GM15510 (cell line): ENCODE measurements around the gene MRPL34.

Experiments
- POLR2A ChIP-seq: IDR thresholded peaks from 3 replicates; pipeline ENCODE4 v1.6.1; 2011; ENCODE audit warnings: borderline replicate concordance; ENCODE audit not compliant: insufficient read length; ENCODE audit errors: extremely low read depth

The MRPL34 gene

DNA sequence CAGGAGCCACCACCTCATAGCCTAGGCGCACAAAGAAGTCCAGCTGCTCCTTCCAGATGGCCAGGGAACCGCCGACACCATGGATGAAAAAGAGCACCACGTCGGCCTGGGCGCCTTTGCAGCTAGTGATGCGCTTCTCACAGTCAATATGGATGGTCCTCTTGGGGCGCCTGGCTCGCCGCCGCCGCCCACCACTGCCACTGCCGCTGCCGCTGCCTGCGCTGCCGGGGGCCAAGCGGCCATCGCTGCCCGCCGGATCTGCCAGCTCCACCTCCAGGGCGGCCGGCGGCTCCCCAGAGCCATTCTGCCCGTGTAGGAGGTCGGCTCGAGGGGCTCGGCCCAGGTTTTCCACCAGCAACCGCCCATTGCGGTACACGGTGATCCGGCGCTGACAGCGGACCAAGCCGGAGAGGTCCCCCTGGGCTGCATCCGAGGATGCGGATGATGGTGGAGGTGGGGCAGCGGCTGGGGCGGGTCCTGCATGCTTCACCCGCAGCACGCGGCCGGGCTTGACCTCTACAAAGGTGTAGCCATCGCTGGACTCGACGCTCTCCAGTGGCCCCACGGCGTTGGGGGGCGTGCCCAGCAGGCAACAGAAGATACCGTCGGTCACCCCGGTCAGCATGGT is 4.6 kb upstream of the MRPL34 start:
- no peak for TF ChIP-seq POLR2A

GRCh38 chr19:17302391-17303166 is 3.1 kb upstream of the MRPL34 start:
- no peak for TF ChIP-seq POLR2A

DNA sequence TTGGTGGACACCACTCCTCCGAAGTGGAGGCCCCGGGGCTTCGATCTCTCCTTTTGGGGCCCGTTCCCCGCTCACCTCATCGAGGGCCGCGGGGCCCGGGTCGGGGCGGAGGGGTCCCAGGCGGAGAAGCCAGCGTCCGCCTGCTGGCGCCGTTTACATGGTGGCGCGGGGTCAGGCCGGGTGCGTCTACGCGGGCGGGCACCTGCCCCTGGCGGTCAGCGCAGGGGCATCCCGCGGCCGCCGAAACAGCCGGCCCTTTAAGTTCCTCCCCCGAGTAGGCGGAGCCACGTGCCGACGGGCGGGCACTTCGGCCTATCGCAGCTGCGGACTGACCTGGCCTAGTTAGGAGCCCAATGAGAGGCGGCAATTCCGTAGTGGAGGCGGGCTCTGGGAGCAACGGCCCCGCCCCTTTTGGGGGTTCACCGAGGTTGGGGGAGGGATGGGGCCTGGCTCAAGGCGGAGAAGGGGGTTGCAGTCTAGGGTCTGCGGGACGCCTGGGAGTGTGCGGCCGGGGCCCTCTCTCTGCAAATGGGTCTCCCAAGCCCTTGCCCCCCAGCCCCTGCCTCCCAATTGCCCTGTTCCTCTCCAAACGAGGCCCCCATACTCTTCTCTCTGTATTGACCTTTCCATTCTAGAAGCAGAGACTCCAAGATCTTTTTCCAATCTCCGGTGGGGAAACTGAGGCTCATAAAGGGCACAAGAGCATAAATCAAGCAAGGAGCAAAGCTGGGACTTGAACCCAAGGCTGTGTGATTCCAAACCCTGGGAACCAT is 2.3 kb upstream of the MRPL34 start, which contains the start of gene ABHD8:
TSS of gene ABHD8 (minus strand) at position 259 of the 773 bp plus-strand sequence. CDS start 1,809 bp downstream, outside the sequence.
- peak; percentile 52 for TF ChIP-seq POLR2A

GRCh38 chr19:17303940-17304267 is 1.8 kb upstream of the MRPL34 start:
- TF ChIP-seq POLR2A: no peak

DNA sequence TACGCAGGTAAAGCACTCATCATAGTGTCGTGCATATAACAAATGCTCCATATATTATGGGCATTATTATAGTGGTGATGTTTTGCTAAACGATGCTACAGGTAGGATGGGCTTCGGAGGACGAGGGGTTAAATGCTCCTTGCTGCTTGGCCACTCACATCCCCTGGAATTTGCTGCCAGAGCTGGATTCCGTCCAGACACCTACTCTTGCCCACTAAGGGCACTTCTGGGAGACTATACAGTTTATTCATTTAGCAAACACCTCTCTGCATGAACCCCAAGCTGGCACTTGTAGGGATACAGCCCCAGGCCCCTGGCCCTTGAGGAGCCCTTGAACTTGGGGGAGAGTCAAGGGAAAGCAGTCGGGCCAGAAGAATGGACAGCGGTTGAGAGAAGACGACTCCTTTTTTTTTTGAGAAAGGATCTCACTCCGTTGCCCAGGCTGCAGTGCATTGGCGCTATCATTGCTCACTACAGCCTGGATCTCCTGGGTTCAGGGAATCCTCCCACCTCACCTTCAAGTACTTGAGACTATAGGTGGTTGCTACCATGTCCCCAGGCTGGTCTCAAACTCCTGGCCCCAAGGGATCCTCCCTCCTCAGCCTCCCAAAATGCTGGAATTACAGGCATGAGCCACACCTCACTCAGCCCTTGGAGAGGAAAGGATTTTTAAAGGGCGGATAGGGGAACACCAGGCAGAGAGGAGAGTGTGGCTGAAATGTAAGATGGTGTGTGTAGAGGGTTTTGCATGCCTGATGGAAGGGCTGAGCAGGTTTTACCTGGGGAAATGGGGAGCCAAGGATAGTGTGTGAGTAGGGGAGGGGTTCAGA is 1.1 kb upstream of the MRPL34 start:
- TF ChIP-seq POLR2A: no peak

DNA sequence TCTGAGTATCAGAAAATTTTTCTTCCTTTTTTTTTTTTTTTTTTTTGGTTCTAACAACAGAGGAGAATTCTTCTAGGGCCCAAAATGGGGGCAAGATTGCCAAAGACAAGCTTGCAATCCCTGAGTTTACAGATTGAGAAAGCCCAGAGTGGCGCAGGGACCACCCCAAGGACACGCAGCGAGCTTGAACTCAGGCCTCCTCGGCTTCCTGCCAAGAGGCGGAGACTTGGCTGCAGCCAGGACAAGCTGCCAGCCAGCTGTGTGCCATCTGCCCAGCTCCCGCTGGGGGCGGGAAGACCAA is 506 bp upstream of the MRPL34 start:
- no peak for TF ChIP-seq POLR2A

DNA sequence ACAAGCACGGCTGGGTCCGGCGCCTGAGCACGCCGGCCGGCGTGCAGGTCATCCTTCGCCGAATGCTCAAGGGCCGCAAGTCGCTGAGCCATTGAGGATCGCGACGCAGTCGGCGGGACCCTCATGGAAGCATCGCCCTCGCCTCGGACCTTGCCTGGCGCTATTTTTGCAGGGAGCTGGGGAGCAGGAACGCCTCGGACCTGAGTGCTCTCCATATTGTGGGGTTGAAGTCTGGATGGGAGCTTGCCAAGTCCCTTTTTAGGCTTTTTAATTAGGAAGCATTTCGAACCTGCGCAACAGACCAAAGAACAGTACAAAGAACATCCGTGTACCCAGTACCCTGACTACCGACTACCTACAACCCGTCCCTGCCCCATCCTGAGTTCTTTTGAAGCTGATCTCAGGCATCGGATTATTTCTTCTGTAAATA is 628 bp downstream of the MRPL34 start:
- TF ChIP-seq POLR2A: no peak

DNA sequence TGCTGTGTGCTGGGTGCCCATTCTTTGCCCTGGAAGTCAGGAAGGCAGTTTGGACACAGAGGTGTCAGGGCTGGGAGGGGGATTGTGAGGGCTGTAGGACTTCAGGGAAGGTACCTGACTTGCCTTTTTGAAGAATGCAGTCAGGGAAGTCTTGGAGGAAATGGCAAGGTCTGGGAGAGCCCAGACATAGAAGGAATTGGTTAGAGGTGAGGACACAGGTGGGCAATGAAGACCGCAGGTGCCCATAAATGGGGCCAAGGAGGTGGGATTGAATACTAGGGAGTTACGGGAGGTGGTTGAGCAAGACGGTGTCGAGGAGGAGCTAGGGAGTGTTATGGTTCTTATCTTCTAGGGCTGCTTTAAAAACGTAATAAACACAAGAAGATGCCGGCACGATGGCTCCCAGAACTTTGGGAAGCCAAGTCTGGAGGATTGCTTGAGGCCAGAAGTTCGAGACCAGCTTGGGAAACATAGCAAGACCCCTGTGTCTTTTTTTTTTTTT is 2.3 kb downstream of the MRPL34 start:
- TF ChIP-seq POLR2A: no peak

DNA sequence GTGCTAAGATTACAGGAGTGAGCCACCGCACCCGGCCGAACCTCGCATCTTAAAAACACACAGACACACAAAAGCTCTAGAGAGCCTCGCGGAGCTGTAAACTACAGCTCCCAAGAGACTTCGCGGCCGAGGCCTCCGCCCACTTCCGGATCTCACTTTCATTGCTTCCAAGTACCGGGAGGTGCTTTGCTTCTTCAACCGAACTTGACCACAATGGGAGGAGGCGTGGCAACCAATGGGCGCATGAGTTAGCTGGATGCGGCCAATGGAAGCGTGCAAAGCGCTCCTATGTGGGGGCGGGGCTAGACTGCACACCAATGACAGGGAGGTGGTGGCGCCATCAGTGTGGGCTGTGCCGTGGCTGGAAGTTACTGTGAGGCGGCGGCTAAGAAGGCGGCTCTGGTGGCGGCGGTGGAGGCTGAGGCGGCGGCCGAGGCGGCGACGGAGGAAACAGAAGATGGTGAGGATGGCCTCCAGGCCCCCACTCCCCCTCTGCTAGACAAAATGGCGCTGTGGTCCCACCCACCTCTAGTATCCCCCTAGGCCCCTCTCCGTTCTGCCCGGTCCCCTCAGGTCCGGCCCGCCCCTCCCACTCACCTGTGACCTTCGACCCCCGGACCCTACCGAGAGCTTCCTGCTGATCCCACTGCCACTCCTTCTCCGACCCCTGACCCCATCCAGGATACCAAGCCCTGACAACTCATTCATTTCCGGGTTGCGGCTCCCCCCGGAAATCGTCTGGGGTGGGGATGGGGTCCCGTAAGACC is 3.7 kb downstream of the MRPL34 start, which contains the start of gene DDA1:
TSS of gene DDA1 (plus strand) at position 366 of the 767 bp plus-strand sequence. CDS start at position 458, 92 bp downstream.
- peak; percentile 73 for TF ChIP-seq POLR2A

DNA sequence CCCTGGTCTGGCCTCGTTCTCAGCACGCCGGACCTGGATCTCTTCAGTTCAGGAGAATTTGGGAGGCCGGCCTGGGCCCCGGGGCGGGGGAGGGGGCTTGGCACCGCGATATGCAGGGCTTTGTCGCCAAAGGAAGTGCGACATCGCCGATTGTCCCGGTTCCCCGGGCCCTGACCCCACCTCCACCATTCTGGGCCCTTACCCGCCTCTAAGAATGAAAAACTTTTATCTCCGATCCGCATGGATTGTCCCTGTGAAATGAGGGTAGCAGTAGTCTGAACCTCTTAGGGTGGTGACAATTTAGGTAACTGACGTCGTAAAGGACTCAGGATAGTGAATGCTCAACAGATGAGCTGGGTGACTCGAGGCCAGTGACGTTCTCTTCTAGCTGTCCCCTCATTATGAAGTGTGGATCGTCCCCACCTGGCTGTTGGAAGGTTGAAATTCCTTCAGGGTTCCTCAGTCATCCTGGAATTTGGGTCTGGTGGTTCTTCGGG is 4.3 kb downstream of the MRPL34 start:
- no peak for TF ChIP-seq POLR2A

DNA sequence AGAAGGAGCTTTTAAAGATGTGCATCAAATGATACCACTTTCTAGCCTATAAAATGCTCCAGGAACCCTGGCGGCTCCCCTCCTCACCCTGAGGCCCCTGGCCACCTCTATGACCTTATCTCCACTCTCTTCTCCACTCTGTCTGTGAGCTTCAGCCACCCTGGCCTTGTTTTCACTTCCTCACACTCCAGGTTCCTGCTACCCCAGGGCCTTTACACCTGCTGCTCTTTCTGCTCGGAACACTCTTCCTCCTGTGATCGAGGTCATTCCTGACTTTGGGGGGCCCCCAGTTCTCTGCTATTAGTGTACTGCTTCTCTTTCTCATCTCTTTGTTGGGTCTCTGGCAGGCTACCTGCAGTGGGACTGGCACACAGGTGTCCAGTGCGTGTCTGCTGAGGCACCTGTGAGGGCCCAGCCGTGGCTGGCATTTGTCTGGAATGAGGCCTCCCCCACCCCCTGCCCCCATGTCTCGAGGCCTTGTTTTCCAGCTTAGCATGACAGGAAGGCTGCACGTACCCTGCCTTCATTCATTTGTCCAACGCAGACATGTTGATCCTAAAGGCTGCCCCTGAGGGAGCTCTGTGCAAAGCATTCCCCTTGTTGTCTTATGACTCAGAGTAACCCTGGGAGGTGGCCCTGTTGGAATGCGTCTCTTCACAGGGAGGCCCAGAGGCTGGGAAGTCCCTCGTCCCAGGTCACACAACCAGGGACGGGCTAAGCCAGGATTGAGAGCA is 6.0 kb downstream of the MRPL34 start:
- TF ChIP-seq POLR2A: no peak

DNA sequence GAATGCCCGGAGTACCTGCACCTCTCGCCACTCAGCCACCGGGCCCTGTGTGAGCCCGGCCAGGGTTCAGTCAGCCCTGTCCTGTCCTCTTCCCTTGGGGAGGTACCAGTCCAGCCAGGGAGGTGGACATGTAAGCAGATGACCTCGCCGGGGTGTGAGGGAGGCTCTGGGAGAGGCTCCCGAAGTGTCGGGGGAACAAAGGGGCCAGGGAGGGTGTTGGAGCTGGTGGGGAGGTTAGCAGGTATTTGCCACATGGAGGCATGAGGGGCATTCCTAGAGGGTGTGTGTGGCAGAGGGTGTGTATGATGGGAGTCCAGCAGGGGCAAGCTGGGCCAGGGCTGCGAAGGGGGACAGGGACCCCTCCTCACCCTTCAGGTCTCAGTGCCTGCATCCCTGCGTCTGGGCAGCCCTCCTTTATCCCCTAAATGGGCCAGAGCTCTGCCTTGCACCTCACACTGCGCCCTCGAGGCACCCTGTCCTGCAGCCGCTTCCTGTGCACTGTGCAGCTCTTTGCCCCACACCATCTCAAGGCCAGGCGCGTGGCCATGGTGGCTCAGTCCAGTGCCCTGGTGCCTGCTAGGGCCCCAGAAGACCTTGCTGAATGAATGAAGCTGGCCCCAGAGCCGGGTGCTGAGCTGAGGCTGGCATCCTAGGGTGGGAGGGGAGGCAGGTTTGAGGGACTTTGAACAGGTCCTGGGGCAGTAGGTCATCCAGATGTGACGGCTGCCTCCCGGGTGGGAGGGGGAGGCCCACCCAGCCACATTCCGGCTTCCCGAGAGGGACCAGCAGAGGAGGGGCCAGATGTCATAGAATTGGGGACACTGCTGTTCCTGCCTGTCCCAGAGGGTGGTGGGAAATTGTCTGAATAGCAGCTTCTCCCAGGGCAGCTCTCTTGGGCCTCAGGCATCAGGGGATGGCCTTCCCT is 6.8 kb downstream of the MRPL34 start:
- TF ChIP-seq POLR2A: no peak
